Nucleus accumbens (tissue), 56 donors: Measurements from ENCODE around the gene PRDX3.

ENCODE experiments used
- DNase-seq, 56 donors: peaks; one replicate each; lab custom pipeline; 2025; lab: John Stamatoyannopoulos, UW

The PRDX3 gene

DNA sequence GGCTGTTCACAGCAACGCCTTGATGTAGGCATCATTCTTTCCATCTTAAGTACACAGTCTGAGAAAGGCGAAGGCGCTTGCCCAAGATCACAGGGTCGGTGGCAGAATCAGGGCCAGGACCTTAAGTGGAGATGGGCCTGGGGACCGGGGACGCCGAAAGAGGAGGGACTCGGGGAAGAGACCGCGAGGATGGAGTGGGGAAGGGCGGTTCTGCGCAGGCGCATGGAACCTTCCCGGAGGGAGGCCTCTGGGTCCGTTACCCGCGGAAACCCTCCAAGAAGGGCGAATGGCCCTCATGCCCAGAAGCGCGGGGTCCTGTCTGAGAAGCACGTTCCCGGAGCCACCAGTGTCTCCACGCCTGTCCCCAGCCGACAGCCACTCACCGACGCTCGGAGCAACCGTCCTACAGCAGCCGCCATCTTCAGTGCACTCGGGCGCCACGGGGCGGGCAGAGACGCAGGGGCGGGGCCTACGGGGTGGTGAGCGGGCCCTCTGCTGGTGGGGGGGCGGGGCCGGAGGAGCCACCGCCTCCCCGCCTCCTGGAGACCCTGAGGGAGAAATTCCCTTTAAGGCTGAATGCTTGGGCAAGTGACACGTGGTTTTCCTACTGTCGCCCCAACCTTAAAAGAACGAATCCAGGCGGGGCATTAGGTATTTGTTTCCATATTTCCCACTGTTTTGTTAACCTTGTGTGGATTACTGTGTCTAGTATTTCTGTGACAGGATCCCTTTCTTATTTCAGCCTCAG, at the start of gene PRDX3:
PRDX3 (minus strand) TSS at position 441 of the 748 bp plus-strand sequence; CDS start at position 419, 22 bp downstream.
- peak in 55 of 56 donors; percentile 63 to 98 (median 92) for DNase-seq

GRCh38 chr10:119227825-119228224, 49.2 kb upstream of the PRDX3 start:
- no peak for DNase-seq

- no peak for DNase-seq
These were observed 46.6 kb upstream of the PRDX3 start for GRCh38 chr10:119225083-119225658.

GRCh38 chr10:119222966-119223386, 44.4 kb upstream of the PRDX3 start:
- no peak for DNase-seq

DNA sequence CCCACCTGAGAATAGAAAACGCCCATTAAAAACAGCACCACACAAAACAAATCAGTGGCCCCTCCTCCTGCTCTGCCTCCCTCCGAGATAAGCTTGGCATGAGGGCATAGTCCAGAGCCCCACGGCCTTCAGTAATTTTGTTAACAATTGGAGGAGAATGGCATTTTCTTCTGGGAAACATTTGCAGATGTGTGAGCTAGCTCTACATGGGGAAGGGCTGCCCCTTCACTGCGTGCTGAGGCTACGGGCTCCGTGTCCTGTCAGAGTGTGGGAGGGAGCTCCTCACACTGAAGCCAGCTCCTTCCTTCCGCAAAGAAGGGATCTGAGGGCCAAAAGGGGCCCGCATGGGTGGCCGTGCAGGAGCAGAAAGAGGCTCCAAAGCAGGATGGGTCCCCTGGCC, 43.9 kb upstream of the PRDX3 start:
- DNase-seq = no peak

GRCh38 chr10:119221666-119222065, 43.1 kb upstream of the PRDX3 start:
- no peak for DNase-seq

DNA sequence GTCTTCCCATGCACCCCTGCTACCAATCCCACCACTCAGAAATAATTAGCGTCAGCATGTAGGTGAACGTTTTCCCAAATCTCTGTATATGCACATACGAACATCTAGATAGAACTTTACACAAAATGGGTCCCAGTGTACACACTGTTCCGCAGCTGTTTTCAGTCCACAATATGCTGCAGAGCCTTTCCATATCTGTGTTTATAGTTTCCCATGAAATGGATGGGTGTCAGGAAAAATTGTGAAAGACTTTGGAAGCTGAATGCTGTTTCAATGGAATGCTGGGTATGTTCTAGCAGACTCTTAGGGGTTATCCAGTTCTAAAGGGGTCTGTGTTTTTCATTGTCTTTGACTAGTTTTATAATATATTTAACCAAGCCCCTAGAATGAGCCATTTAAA, 42.6 kb upstream of the PRDX3 start:
- DNase-seq = no peak

DNA sequence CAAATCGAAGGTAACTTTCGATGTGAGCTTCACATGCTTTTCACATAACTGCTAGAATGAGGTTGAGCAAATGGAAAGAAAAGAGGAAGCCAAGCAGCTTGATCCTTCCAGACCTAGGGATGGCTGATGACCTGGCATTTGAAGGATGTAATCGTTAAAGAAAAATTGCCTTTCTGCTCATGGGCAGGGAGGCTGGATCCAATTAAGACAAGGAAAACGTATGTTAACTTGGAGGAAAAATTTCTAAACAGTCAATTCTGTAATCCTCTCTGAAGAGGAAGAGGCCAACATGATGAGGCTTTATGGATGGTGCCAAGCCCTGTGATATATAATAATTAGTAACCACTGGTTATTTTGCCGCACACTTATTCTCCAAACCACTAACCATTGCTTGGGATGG, 41.3 kb upstream of the PRDX3 start:
- no peak for DNase-seq

- no peak for DNase-seq
These were observed 39.4 kb upstream of the PRDX3 start for GRCh38 chr10:119217991-119218490.

GRCh38 chr10:119217401-119217800, 38.8 kb upstream of the PRDX3 start:
- no peak for DNase-seq

GRCh38 chr10:119216127-119216526, 37.5 kb upstream of the PRDX3 start:
- DNase-seq = no peak

DNA sequence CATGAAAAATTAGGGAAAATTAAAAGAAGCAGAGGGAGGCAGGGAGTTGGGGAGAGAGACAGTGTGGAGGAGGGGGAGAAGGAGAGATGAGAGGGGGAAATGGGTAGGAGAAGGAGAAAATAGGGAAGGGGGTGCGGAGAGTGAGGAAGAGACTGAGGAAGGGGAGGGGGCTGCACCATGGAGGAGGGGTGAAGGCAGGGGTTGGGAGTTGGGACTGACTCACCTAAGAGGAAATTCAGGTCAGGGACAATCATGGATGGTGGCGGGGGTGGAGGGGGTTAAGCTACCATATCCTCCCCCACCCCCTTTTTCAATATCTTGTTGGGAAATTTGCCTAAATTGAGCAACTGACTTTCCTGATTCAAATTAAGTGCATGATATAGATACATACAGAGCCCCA, 36.8 kb upstream of the PRDX3 start:
- DNase-seq = no peak

GRCh38 chr10:119211625-119212441, 33.2 kb upstream of the PRDX3 start:
- no peak for DNase-seq

- DNase-seq = no peak
These were observed 32.6 kb upstream of the PRDX3 start for GRCh38 chr10:119211176-119211575.

DNA sequence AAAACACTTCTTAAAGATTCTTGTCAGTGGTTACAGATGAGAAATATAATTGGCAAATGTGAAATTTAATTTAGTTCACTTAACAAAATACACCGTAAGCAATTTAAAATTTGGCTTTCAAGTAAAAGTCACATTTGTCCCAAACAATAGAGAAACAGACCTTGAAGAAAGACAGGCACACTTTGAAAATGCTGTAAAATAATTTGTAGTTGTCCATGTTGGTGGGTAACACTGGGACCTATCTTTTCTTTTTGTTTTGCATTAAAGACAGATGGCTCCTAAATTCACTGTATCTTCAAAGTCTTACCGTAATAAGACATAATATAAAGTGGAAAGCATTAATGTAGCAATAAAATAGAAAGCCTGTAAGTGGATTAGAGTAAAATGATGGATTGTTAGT, 32.0 kb upstream of the PRDX3 start:
- no peak for DNase-seq

DNA sequence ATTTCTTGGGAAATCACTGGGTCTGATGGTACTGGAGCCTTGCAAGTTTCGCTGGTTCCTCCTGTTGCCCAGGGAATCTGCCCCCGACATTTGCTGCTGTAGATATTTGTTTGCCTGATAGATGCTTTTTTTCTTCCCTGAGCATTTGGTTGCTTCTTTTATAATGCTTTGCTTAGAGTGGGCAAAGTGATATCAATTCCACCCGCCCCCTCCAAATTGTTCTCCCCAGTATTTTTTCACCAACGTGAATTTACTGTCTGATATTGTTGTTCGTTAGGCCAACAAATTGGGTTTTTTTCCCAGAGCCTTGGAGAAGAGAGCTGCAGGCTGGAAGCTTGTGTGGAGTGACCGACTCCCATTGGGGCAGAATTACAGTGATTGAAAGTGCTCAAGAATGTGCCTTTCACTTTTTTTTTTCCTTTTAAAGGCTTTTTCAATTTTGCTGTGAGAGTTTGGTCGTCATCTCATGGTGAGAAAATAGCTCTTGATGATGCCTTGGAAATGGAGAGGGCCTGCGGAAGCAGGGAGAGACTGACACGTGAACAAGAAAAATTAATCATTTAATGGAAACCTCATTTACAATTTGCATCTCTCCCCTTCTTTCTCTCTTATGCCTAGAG, 31.2 kb upstream of the PRDX3 start:
- DNase-seq = peak in 2 of 56 donors; percentile 14 to 25

- peak in 47 of 56 donors; percentile 1 to 77 (median 24) for DNase-seq
These were observed 30.6 kb upstream of the PRDX3 start for GRCh38 chr10:119209035-119209735.

DNA sequence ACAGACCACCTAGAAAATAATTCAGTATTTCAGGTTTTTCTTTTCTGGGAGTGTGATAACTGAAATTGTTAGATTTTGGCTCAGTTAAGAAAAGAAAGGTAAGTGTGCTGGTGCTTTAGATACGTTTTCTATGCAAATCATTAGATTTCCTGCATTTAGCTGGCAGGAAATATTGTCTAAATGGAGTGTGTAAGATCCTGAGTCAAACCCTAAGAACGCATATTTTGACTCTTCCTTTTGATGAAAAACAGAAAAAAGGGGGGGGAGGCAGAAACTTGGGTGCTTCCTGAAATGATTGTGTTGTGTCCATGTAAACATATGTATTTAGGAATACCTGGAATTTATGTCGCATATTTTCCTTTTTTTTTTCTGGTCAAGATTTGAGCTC, 29.9 kb upstream of the PRDX3 start:
- DNase-seq = no peak

GRCh38 chr10:119207713-119208552, 29.3 kb upstream of the PRDX3 start:
- DNase-seq = peak in 47 of 56 donors; percentile 7 to 77 (median 53)
